K562 (cell line): Measurements from ENCODE around the gene AAMP. TPM values are rescaled to one million over a fixed set of nuclear protein-coding genes. Genes with fewer than 3 reads are reported as not detected.

Experiments
- ARID4B ChIP-seq: sonication (generic); formaldehyde crosslinking; IDR thresholded peaks from 2 replicates; pipeline ENCODE4 v1.8.0; 2022; ENCODE audit warnings: mild to moderate bottlenecking, missing genetic modification reagents
- BCL6 ChIP-seq: fragments of 250-450 bp; sonication (Bioruptor Pico); IDR thresholded peaks from 2 replicates; pipeline ENCODE4 v1.4.0; 2020
- CGGBP1 ChIP-seq: fragments of 250-450 bp; sonication (Bioruptor Pico); IDR thresholded peaks from 2 replicates; pipeline ENCODE4 v1.9.0; 2021; ENCODE audit warnings: mild to moderate bottlenecking
- CTBP1 ChIP-seq: fragments of 450-650 bp; IDR thresholded peaks from 2 replicates; pipeline ENCODE4 v1.6.1; 2016; ENCODE audit warnings: borderline replicate concordance
- ERF ChIP-seq: fragments of 450-650 bp; formaldehyde crosslinking; IDR thresholded peaks from 2 replicates; pipeline ENCODE4 v1.4.0; 2020; ENCODE audit warnings: mild to moderate bottlenecking, mixed read lengths
- GTF2B ChIP-seq: IDR thresholded peaks from 2 replicates; pipeline ENCODE4 v1.6.1; 2011; ENCODE audit not compliant: insufficient read length; ENCODE audit errors: extremely low read depth
- HMG20B ChIP-seq: fragments of 250-450 bp; sonication (Bioruptor Pico); IDR thresholded peaks from 2 replicates; pipeline ENCODE4 v1.5.0; 2021; ENCODE audit warnings: mild to moderate bottlenecking
- IRF2 ChIP-seq: sonication (generic); formaldehyde crosslinking; IDR thresholded peaks from 2 replicates; pipeline ENCODE4 v1.8.1; 2022; ENCODE audit warnings: mild to moderate bottlenecking, missing genetic modification reagents
- KDM4B ChIP-seq, 2 experiments: fragments of 450-650 bp in 1 of 2; sonication (generic) in 1 of 2; IDR thresholded peaks; 2 replicates each; pipeline ENCODE4 v1.6.1; 2016 to 2017; ENCODE audit warnings: borderline replicate concordance in 2 of 2, antibody characterized with exemption in 1 of 2, low read depth in 1 of 2, mild to moderate bottlenecking in 1 of 2
- KLF1 ChIP-seq: fragments of 450-650 bp; IDR thresholded peaks from 2 replicates; pipeline ENCODE4 v1.6.1; 2016; ENCODE audit warnings: missing genetic modification characterization, missing compliant biosample characterization
- MCM2 ChIP-seq: fragments of 450-650 bp; IDR thresholded peaks from 2 replicates; pipeline ENCODE4 v1.6.1; 2017; ENCODE audit warnings: low read depth, mild to moderate bottlenecking
- PBX2 ChIP-seq, 2 experiments: IDR thresholded peaks in 1 of 2; conservative IDR thresholded peaks in 1 of 2; 2 replicates each; pipeline ENCODE4 v1.6.1; 2016; ENCODE audit warnings: low read depth in 2 of 2, mild to moderate bottlenecking in 1 of 2, missing compliant biosample characterization in 1 of 2, missing genetic modification characterization in 1 of 2, moderate library complexity in 1 of 2
- PTTG1 ChIP-seq: fragments of 450-650 bp; IDR thresholded peaks from 2 replicates; pipeline ENCODE4 v1.6.1; 2016; ENCODE audit warnings: low read depth, mild to moderate bottlenecking, missing genetic modification characterization, missing compliant biosample characterization
- ZBTB7A ChIP-seq: IDR thresholded peaks from 2 replicates; pipeline ENCODE4 v1.6.1; 2011; ENCODE audit warnings: low read depth, mild to moderate bottlenecking, low read length, moderate library complexity, borderline replicate concordance; ENCODE audit not compliant: control insufficient read depth
- ZC3H8 ChIP-seq: fragments of 450-650 bp; IDR thresholded peaks from 2 replicates; pipeline ENCODE4 v1.6.1; 2017
- ZNF239 ChIP-seq: fragments of 250-450 bp; sonication (Bioruptor Pico); IDR thresholded peaks from 2 replicates; pipeline ENCODE4 v1.4.0; 2020; ENCODE audit warnings: mild to moderate bottlenecking
- ZNF398 ChIP-seq: fragments of 250-450 bp; sonication (Bioruptor Pico); IDR thresholded peaks from 2 replicates; pipeline ENCODE4 v1.8.0; 2021; ENCODE audit warnings: moderate library complexity, mild to moderate bottlenecking, inconsistent platforms
- polyA plus RNA-seq, 8 experiments: library from polyadenylated mRNA; depleted of rRNA in 4 of 8; stranded (reverse) in 5 of 8; unstranded in 3 of 8; fragments of >200 nt; fragmentation: Nextera tagmentation in 2 of 8; fragmentation: Illumina TruSeq in 1 of 8; extraction: Ambion mirVana in 2 of 8; extraction: Trizol in 1 of 8; gene quantifications; 2 replicates each; pipeline versions ENCODE4 v1.2.1 to v1.2.3, GENCODE V29; 2011 to 2014; ENCODE audit warnings: inconsistent platforms in 1 of 8, missing spikeins in 1 of 8
- total RNA-seq, 7 experiments: library from RNA; depleted of rRNA in 6 of 7; stranded (reverse); fragments of >200 nt in 6 of 7; fragmentation: Illumina TruSeq in 2 of 7; extraction: Trizol in 2 of 7; gene quantifications; 2 replicates each; pipeline versions ENCODE4 v1.2.1 to v1.2.3, GENCODE V29; 2011 to 2021; ENCODE audit warnings: low replicate concordance in 1 of 7

AAMP gene
- total and polyA plus RNA-seq, 9 of the 15 experiments (the other 6 are each of a cell fraction or from before 2014, with no cell fraction given), result 5.7 to 197 (median 94.1) TPM

GRCh38 chr2:218269900-218270720 is at the start of gene AAMP, which contains the start of gene PNKD (continued):
- TF ChIP-seq ZNF398 (CRISPR knock-in tag) (no peak), CGGBP1 (no peak), CTBP1 (no peak), IRF2 (CRISPR knock-in tag) (no peak), KDM4B (IDR thresholded peaks at IDR 0.05; ENCODE audit: borderline replicate concordance in 2 of 2, low read depth in 1 of 2) (peak in 1 of 2 experiments; percentile 18; a peak in 1 of 4 replicates), ZBTB7A (peak; percentile 64), ERF (CRISPR knock-in tag) (no peak), BCL6 (CRISPR knock-in tag) (peak; percentile 61; the same call in 1 of the 2 replicates), ZNF239 (CRISPR knock-in tag) (no peak), PTTG1 (tag) (no peak), ARID4B (peak; percentile 93; the same call in 1 of the 2 replicates), GTF2B (no peak), MCM2 (no peak), KLF1 (0 out of 2 replicates have a peak, but pooled peaks have one; percentile 12), HMG20B (CRISPR knock-in tag) (no peak), PBX2 (CRISPR knock-in tag; IDR thresholded peaks at IDR 0.05; ENCODE audit: low read depth) (peak; percentile 80), PBX2 (tag; conservative IDR thresholded peaks at IDR 0.05; ENCODE audit: low read depth) (peak; percentile 98), ZC3H8 (no peak)
